Activated CD8-positive, alpha-beta memory T cell treated with anti-CD3 and anti-CD28 coated beads, Interleukin-2, amount 50 U/mL, for 4 hours (primary cell): ENCODE results near the gene ASAP3.

Source experiments
- DNase-seq: peaks from one replicate; pipeline ENCODE4 v3.0.0-alpha.2; 2020

Gene ASAP3

DNA sequence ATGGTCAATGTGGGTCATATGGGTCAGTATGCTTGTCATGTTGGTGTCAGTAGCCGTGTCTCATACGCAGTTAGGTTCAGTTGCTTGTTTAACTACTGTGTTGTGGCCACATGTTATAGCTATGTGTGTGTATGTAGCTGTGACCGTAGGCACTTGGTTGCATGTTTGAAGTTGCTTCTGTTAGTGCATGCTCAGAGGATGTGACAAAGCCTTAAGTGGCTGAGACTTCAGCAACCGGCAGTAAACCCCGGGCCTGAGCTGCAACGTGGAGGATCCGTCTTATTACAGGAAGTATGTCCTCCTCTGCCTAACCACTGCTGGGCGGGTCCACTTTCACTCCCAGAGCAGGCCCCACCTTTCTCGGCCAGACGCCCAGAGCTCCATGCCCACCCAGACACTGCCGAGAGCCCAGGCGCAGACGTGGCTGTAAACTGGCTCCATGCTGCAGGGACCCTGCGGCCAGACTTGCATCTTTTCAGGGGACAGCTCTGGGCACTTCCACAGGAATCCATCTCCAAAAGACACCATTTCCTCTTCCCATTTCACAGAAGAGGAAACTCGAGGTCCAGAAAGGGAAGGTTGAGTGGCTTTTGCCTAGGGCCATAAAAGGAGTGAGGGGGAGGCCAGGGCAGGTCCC lies 61.6 kb downstream of the ASAP3 start:
- DNase-seq: peak; percentile 40

DNA sequence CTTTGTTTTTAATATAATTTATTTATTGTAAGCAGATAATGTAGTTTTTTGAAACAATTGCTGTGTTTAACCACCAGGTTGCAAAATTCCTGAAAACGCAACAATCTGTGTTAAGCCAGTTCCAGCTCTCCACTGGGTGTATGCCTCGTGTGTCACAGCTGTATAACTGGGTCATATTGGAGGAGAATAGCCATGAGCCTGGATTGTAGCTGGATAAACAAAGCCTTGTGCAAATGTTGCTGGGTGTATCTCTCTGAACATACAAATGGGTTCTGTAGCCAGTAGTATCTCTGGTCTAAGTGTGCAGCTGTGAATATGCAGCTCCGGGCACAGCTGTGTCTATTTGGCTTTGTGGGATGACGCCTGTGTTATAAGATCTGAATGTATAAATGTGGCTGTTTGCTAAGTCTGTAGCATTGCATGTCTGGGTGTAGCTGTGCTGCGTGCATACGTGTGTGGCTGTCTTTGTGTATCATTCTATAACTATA lies 62.2 kb downstream of the ASAP3 start:
- no peak for DNase-seq

DNA sequence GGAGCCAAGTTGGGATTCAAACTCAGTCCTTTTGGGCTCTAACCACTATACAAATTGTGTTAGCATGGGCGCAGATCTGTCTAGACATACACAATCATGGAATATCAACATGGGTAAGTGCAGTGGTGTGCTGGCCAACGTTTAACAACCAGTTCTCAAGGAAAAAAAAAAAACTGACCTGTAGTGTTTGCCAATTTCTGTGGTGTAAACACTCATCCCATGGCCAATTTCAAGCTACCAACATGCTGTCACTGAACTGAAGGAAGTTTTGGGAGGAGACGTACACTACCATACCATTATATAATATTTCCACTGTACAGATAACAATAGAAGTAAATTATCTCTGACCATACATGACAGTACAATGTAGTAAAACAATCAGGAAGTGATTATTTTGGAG lies 62.6 kb downstream of the ASAP3 start:
- no peak for DNase-seq

DNA sequence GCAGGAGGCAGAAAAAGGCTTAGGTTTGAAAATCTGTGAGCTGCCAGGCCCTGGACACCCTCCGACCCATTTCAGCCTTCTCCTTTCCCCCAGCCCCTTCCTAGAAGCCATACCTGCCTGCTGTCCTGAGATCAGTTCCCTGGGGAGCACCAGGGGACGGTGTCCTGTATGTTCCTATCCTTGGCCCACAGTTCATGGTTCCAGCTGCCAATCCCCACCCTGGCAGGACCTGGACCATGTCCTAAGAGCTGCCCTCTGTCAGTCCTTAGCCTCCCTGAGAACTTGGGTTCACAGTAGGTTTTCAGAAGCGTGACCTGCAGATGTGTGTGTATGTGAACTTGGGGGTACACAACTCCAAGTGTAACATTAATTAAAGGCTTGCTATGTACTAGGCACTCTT lies 63.2 kb downstream of the ASAP3 start:
- no peak for DNase-seq

DNA sequence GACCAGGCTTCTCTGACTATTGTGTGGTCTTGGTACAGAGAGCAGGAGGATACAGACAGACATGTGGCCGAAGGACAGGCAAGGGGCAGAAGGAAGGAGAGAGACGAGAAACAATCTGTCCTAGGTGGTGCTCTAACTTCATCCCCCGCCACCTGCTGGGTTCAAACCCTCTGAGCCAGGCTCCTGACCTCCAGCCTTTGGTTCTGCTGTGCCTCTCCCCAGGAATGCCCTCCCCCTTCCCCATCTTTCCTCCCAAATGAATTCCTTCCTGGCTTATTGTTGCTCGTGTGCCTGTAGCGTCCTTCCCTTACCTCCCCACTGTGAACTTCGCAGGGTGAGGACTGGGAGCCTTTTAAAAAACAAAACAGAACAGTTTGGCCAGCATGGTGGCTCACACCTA lies 64.8 kb downstream of the ASAP3 start:
- DNase-seq: no peak

DNA sequence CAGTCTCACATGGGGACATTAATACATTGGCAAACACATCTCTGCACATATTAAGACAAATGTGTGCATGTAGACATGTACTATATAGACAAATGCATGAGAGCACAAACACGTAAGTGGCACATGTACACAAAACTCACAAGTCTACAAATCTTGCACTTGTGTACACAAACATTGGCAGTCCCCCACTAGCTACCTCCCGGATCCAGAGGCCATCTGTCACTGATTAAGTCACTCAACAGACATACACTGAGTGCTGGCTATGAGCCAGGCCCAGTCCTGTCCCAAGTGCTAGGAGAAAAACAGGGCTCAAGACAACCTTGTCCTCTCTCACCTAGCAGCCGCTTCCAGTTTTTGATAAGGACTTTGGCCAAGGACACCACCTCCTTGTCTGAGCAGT lies 66.4 kb downstream of the ASAP3 start:
- no peak for DNase-seq

DNA sequence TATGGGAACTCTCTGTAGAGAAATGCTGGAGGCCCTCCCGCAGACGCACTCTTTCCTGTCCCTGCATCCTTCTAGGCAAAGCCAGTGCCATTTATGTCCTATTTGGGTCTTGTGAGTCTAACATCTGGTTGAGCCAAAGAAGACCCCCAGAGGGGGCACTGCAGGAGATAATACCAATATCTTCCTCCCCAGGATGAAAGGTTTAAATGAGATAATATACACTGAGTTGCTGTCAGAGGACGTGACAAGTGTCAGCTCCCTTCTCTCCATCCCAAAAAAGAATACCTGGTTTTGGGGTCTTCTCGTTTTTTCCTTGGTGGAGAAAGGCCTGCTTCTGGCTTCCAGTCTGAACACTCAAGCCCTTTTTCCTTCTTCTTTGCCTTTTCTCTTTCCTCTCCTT lies 67.0 kb downstream of the ASAP3 start:
- no peak for DNase-seq

DNA sequence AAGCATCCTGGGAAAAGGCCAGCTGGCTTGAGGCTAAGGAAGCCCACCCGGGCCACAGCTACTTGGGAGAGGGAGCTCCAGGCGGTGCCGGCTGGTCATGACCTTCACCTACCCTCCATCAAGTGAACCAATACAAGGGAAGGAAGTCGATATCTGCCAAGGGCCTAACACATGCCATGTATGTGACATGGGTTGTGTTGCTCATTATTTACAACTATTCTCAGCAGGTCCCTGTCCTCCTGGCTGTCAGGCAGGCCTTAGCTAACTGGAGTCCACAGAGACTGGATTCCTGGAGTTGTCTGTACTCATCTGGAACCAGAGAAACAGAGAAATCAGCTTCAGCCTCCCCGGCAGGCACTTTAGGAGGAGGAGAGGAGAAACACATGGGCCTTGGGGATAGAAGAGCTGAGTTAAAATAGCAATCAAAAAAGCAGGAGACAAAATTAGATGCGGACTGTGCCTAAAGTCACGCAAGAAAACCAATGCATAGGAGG lies 75.1 kb downstream of the ASAP3 start:
- DNase-seq: no peak

DNA sequence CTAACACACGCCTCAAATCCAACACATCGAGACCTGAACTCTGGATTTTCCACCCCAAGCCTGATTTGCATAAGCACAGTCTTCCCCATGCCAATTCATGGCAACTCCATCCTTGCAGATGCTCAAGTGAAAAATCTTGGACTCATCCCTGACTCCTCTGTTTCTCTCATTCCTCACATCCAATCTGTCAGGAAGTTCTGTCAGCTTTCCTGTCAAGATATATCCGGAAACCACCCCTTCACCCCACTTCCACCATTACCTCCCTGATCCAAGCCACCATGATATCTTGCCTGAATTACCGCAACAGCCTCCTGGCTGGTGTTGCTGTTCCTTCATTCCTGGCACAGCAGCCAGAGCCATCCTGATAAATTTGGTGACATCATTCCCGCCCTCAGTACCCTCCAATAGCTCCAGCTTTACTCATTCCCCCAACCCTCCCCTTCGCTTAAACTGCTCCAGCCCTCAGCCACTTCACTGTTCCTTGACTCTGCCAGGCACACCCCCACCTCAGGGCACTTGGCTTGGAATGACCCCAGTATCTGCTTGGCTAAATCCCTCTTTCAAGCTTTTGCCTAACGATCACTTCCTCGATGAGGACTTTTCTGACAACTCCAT lies 76.9 kb downstream of the ASAP3 start:
- DNase-seq: no peak

DNA sequence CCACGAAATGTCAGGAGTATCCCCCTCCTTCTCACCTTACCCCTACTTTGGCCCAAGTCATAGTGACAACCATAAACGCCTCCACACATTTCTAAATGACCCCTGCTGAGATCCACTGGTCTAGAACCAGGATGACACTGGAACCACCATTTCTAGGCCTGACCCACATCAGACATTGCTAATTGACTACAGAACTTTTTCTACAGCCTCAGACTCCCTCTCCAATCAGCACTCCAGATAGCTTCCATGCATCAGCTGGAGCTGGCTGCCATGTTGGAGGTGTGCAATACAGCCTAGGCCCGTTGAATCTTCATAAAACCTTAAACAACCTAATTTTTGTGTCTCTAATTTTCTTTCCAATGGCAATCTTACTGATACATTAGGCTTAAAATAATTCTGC lies 78.0 kb downstream of the ASAP3 start:
- no peak for DNase-seq

DNA sequence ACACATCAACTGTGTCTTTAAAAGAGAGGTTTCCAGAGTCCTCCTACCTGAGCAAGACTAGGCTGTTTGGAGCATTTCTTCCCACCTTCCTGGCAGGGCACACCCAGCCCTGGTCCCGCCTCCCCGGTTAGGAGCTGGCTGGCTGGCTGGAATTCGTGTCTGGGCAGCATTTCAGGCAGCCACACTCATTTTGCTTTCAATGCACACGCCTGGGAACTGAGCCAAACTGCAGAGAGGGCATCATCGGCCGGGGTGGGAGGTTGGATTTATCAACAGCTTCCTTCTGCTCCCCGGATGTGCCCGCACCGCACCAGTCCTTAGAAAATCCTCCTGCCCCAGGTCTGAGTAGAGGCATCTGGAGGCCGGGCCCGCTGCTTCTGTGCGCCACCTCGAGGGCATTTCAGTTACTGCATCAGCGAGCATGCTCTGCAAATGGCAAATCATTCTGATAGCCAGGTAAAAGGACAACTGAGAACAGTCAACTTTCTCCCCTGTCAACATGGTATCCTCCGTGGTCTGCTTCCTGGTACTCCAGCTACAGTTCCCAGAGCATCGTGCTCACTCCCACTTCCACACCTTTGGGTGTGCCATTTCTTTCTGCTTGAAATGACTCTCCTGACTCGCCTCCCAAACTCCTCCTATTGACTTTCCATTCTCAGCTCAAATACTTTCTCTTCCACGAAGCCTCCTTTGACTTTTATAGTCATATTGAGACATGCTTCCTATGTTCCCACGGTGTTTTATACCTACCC lies 80.1 kb downstream of the ASAP3 start:
- peak; percentile 85 for DNase-seq

DNA sequence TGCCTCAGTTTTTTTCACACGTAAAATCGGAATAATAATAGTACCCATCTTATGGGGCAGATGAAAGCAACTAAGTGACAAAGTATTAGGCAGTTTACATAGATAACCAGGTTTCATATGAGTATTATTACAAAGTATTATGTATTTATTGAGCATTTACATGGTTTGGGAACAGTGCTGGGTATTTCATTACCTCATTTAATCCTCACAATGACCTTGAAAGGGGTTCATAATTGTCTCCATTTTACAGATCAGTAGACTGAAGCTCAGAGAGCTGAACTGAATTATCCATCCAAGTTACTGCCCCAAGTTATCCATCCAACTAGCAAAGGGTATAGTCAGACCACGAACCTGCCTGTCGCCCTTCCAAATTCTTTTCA lies 80.6 kb downstream of the ASAP3 start:
- DNase-seq: no peak

DNA sequence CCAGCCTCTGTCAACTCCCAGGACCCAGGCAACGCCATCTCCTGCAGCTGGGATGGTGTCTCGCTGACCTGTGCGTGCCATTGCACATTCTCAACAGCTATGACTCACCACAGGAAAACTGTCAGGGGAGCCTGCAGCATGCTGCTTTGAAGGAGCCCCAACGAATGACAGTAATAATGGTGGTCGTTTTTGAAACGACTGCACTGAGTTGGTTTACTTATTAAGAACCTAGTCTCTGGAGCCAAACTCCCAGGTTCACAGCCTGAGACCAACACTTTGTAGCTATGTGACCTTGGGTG lies 81.0 kb downstream of the ASAP3 start:
- no peak for DNase-seq

DNA sequence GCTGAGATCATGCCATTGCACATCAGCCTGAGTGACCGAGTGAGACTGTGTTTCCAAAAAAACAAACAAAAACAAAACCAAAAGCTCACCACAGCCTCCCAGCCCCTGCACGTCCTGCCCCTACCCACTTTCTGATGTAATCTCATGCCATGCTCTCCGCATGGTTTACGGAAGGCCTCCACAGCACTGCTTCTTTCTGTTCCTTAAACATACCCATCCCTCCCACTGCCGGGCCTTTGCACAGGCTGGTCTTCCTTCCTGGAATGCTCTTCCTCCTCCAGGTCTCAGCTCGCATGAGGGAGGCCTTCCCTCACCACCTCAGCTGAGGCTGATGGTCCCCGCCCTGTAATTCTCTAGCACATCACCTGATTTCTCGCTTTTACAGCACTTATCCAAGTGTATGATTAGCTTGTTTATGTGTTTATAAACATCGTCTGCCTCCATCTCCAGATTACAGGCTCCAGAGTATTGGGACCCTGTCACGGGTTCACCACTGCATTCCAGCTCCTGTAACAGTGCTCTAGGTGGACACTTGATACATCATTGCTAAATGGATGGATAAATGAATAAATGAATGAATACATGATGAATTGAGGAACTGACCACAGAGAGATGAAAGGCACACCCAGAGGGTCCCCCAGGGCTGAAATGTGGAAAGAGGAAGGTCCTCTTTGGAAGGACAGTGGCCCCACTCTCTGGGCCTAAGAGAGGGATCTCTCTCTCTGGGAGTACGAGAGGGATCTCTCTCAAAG lies 81.5 kb downstream of the ASAP3 start:
- DNase-seq: no peak

DNA sequence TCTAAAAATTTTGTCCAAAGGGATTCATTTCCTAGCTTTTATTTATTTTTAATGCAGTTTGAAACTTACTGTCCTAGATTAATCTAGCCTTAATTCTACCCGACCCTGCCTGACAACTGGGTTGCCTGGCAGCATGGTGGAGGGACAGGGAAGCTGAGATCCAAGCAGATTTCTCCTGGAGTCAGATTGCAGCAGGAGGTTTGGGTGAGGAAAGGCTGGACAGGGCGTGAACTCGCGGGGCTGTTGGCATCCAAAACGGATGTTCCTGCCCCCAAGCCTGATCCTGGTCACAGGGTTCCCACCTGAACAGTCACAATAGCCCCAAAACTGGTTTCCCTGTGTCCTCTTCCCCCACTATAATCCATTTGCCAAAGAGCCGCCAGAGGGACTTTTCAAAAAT lies 82.7 kb downstream of the ASAP3 start:
- no peak for DNase-seq

DNA sequence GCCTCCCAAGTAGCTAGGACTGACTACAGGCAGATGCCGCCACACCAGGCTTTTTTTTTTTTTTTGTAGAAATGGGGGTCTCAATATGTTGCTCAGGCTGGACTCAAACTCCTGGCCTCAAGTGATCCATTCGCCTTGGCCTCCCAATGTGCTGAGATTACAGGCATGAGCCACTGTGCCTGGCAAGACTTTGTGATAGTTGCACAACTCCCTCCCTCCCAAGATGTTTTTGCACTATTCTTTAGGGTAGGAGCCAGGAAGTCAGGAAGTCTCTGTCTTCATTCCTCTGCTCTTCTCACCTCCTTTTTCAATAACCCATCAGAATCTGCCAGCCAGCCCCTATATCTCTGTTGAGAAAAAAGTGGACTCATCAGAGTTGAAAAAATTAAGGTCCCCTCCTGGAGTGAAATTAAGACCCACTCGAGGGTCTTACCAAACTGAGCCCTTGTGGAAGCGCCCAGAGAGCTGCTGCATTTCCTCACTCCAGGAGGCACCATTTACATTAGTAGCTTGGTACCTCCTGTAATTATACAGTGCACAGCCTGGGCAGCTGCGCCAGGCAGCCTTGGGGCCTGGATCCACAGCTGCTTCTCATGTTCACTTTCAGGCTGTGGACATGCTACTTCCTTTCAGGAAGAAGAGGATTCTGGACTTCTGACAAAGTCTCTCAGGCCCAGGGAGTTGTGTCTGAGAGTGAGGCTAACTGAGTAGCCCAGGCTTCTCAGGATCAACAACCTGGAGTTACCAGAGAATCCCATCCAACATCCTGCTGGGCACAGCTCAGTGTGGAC lies 83.5 kb downstream of the ASAP3 start:
- DNase-seq: no peak

DNA sequence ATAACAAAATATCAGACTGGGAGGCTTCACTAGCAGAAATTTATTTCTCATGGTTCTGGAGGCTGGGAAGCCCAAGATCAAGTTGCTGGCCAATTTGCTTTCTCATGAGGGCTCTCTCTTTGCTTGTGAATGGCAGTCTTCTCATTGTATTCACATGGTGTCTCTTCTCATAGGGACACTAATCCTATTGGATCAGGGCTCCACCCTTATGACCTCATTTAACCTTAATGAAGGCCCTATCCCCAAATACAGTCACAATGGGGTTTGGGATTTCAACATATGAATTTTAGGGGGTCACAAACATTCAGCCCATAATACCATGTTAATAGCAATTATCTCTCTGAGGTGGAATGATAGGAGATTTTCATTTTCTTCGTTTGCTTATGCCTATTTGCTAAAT lies 84.8 kb downstream of the ASAP3 start:
- no peak for DNase-seq

DNA sequence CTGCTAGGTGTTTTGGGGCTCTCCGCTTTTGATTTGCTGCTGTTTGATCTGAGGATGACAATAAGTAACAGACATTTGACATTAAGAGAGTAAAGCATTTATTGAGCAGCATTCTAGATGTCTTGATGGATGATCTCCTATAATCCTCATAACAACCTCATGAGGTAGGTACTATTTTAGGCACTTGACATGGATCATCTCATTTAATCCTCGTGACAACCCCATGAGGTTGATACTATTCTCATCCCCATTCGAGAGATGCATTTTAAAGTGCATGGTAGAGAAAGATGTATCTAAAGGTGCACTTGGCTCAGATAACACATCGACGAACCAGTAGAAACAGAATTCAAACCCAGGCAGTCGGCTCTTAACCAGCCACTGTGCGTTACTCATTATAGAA lies 86.1 kb downstream of the ASAP3 start:
- no peak for DNase-seq

DNA sequence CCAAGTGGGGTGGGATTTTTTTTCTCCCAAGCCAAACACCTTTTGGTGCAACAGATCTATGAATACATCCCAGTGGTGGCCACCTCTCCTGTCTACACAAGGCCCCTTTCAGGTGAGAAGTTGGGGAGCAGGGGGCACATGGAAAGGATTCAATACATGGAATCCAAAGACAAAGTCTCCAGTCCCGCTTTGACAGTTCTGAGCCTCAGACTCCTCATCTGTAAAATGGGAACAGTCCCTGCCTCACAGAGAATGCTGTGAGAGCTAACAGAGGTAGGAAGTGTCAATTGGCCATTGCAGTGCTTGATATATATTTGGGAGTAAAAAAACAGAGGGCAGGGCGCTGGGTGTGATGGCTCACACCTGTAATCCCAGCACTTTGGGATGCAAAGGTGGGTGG lies 87.6 kb downstream of the ASAP3 start:
- no peak for DNase-seq

DNA sequence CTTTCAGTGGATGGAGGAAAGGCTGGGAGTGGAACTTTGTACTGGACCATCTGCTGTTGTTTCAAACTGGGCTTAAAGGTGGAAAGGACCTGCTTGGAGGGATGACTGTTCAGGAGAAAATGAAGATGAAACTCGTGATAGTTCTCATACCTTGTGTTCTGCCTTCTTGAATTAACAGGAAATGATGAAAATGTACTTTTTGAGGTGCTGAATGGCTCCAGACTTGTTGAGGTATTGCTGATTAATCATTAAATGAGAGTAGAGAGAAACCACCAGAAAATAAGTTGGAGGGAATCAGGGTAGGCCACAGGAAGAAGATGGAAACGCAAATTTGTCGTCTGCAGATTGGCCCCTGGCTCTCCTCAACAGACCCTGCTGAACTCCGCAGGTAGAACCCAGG lies 88.1 kb downstream of the ASAP3 start:
- no peak for DNase-seq

DNA sequence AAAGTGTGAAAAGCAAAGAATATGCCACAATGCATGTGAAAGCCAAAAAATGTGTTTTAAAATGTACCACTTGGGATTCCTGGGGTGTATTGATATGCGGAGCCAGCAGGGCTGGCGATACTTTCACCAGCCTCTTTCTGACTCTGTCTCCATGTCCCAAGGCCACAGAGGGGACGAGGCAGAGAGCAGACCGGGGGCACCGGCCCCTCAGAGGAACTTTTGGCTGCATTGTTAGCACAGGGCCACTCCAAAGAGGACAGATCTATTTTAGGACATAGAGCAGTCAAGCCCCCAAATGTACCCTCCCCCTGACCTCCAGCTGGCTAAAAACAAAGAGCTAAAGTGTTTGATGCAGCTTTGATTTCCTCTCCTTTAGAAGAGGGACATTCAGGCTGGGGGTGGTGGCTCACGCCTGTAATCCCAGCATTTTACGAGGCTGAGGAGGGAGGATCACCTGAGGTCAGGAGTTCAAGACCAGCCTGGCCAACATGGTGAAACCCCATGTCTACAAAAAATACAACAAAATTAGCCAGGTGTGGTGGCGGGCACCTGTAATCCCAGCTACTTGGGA lies 88.7 kb downstream of the ASAP3 start:
- no peak for DNase-seq

DNA sequence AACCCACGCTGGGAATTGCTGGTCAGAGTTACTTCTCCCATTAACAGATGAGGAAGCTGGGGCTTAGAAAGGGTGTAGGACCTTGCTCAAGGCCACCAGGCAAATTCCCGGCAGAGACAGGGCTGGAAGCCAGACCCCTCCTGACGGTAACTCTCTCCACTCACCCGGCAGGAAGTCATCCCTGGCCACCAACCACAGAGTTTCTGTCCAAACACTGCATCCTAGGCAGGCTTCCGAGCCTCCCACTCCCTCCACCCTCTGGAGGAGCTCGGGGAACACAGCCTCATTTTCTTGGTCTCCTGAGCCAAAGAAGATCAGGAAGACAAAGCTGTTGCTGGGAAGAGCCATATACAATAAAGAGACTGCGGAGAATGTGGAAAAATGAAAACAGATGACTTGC lies 89.3 kb downstream of the ASAP3 start:
- DNase-seq: no peak

DNA sequence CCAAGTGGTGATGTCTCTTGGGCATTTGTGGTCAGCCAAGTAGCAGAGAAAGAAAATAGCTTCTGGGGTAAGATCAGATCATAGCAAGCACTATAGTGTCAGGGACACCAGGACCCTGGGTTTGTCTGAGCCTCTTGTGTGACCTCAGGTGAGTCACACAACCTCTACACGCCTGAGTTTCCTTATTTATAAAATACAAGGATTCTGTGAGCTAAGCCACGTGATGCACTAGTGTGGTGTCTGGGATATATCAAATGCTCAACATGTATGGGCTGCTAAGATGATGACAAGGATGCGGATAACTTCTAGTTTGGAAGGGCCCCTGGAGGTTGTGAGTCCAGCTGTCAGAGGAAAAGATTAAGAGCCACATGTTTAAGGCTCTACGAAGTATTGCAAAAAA lies 89.8 kb downstream of the ASAP3 start:
- no peak for DNase-seq
